Heart right ventricle (tissue), 16 donors: Measurements from ENCODE around the gene NMRK2. TPM values are rescaled to one million over a fixed set of nuclear protein-coding genes. Genes with fewer than 3 reads are reported as not detected.

Experiments
- ATAC-seq, 8 donors: fragments of 200-7000 bp; cut with Tn5 transposase; one replicate each; pipeline ENCODE4 v1.9.1; 2020; ENCODE audit warnings: mild to moderate bottlenecking in 8 of 8, moderate library complexity in 8 of 8, moderate number of reproducible peaks in 1 of 8
- DNase-seq, 2 donors: peaks; one replicate each; pipeline ENCODE4 v3.0.0-alpha.2; 2020
- H3K27ac ChIP-seq, 10 donors: fragments of 200-600 bp; sonication (generic) in 2 of 10; one replicate each; pipeline versions ENCODE4 v1.5.0 to v1.8.0; 2020 to 2022; ENCODE audit warnings: mild to moderate bottlenecking in 3 of 10
- H3K27me3 ChIP-seq, 7 donors: fragments of 200-600 bp; one replicate each; pipeline ENCODE4 v1.8.0; 2021 to 2022; ENCODE audit warnings: mild to moderate bottlenecking in 2 of 7
- H3K36me3 ChIP-seq, 9 donors: fragments of 200-600 bp; sonication (generic) in 1 of 9; one replicate each; pipeline versions ENCODE4 v1.5.0 to v1.8.0; 2020 to 2022; ENCODE audit warnings: mild to moderate bottlenecking in 2 of 9
- H3K4me1 ChIP-seq, 9 donors: fragments of 200-600 bp; sonication (generic) in 1 of 9; one replicate each; pipeline versions ENCODE4 v1.5.0 to v1.8.0; 2020 to 2022; ENCODE audit warnings: mild to moderate bottlenecking in 4 of 9
- H3K4me3 ChIP-seq, 10 donors: fragments of 200-600 bp; sonication (generic) in 2 of 10; one replicate each; pipeline versions ENCODE4 v1.5.0 to v1.8.0; 2020 to 2022; ENCODE audit warnings: mild to moderate bottlenecking in 7 of 10, moderate library complexity in 2 of 10
- H3K9me3 ChIP-seq, 11 donors: fragments of 200-600 bp in 10 of 11; sonication (generic) in 2 of 11; one replicate each; pipeline versions ENCODE4 v1.5.0 to v1.8.0; 2013 to 2022; ENCODE audit warnings: mild to moderate bottlenecking in 2 of 11, control low read depth in 1 of 11, moderate library complexity in 1 of 11
- WGBS, 2 donors: extraction: QIAGEN DNeasy Blood & Tissue Kit; methylation state at CpG; one replicate each; pipeline ENCODE4 v1.1.7; 2013; ENCODE audit warnings: inconsistent platforms in 1 of 2; 5-methylcytosine and 5-hydroxymethylcytosine counted together
- intact Hi-C, 10 donors: fragments of 100-400 bp; cut with DNase I; formaldehyde crosslinking; loops; one replicate each; pipeline versions ENCODE4 v1.11.1 to v1.14.2; 2022
- polyA plus RNA-seq, 2 donors: library from polyadenylated mRNA; stranded (reverse); fragments of 200-250 nt; gene quantifications; one replicate each; pipeline ENCODE4 v1.2.3, GENCODE V29; 2013
- total RNA-seq, 10 donors: library from RNA; stranded (reverse); fragmentation: NEBNext Ultra II Directional in 3 of 10; extraction: Animal tissue kit (Norgen Biotek cat#: 25700) in 3 of 10; gene quantifications; one replicate each; pipeline versions ENCODE4 v1.2.1 to v1.2.4, GENCODE V29; 2021 to 2023
- TF ChIP-seq, protein P1 (sequence below), 9 donors: fragments of 200-600 bp; sonication (generic) in 2 of 9; IDR thresholded peaks; one replicate each; pipeline versions ENCODE4 v1.5.0 to v1.8.0; 2021 to 2022; ENCODE audit warnings: antibody characterized with exemption in 9 of 9, mild to moderate bottlenecking in 5 of 9, moderate library complexity in 1 of 9
- donor health status: Arrhythmogenic right ventricular cardiomyopathy.
- donor health status: ischemic (EF 13 %, LVEDD 7.1; RV severe dilation, severe dysfunction).
- donor health status: healthy with polysubstance abuse.
- donor health status: DM: no; HTN: yes; CAD: no.
- donor health status: DM: no; HTN: no; CAD: no.
- donor health status: ischemic (EF 25% LVEDD 6.9; RV normal size, moderate dysfunction).
- donor health status: ischemic (EF 25% LVEDD 5.7; RV mildly dilated, moderate dysfunction).
- donor health status: healthy.
- donor health status: DM: yes; HTN: yes; CAD: no.
- donor health status: Ischemic cardiomyopathy.
- donor health status: ischemic (EF 35%, LVEDD 5.7; RV mildly dilated, moderate dysfunction).
- donor health status: nonischemic (EF 11% LVEDD 7.7; RV severe dilation, severe dysfunction).
- donor health status: DM: yes; HTN: yes; CAD: no.
- donor health status: PGD.
- donor health status: ischemic (EF 29% LVEDD 5.4; RV normal size, mild dysfunction).
- donor health status: nonischemic (EF 23%, LVEDD 6.1; RV moderate dilation, normal function).

Gene NMRK2
- total and polyA plus RNA-seq, 12 donors, result 241 to 2,570 (median 741) TPM

DNA sequence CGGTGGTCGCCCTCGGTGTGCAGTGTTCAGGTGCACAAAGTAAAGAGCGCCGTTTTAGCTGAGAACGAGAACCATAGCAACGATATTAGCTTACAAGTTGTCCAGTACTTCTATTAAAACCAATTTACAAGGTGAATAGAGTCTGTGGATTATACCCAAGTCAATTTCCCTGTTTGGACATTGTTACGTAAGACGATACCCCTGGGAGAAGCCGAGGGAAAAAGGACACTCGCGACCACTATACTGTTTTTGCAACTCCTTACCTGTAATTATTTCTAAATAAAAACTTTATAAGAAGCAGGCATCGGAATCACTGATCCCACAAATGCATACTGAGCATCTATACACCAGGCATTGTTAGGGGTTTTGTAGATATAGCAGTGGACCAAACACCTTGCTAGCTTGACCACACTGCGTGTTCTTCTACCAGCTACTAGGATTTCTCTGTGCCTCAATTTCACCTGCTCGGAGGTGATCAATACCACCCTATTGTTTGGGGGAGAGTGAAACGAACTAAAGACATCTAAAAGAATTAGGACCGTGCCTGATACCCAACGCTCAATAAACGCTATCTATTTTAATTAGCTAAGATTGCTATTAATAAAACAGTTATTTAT lies 52.9 kb downstream of the NMRK2 start:
- intact Hi-C loops, result loop anchor here (1.0 to 10.0 kb wide), 14 partner anchors 15 to 223 kb away; partner anchors contain the start of genes DAPK3 (in 3 of the 10), MRPL54 (in 2 of the 10), ANKRD24 (in 1 of the 10) and APBA3 (in 1 of the 10)
- H3K4me1 ChIP-seq, result peaks cover 6 to 62% (median 45%) of the 10 kb centered on the region in 9 donors
- H3K27me3 ChIP-seq, result no peaks in the 10 kb centered on the region
- no peak for DNase-seq
- ATAC-seq, result peak in 1 of 8 donors; percentile 1
- peak overlapping the region in 9 of 10 donors; percentile 89 to 100 (median 96) for H3K27ac ChIP-seq
- 3% methylated on average over 19 of the region's 19 CpGs for WGBS, 2 donors
- peak overlapping the region; percentile 85 to 100 (median 94) for H3K4me3 ChIP-seq
- peaks cover 18 to 37% (median 34%) of the 10 kb centered on the region in 9 donors for H3K36me3 ChIP-seq
- TF ChIP-seq, protein P1, sequence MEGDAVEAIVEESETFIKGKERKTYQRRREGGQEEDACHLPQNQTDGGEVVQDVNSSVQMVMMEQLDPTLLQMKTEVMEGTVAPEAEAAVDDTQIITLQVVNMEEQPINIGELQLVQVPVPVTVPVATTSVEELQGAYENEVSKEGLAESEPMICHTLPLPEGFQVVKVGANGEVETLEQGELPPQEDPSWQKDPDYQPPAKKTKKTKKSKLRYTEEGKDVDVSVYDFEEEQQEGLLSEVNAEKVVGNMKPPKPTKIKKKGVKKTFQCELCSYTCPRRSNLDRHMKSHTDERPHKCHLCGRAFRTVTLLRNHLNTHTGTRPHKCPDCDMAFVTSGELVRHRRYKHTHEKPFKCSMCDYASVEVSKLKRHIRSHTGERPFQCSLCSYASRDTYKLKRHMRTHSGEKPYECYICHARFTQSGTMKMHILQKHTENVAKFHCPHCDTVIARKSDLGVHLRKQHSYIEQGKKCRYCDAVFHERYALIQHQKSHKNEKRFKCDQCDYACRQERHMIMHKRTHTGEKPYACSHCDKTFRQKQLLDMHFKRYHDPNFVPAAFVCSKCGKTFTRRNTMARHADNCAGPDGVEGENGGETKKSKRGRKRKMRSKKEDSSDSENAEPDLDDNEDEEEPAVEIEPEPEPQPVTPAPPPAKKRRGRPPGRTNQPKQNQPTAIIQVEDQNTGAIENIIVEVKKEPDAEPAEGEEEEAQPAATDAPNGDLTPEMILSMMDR (IDR thresholded peaks at IDR 0.05), result no peak
- H3K9me3 ChIP-seq, result no peaks in the 10 kb centered on the region

DNA sequence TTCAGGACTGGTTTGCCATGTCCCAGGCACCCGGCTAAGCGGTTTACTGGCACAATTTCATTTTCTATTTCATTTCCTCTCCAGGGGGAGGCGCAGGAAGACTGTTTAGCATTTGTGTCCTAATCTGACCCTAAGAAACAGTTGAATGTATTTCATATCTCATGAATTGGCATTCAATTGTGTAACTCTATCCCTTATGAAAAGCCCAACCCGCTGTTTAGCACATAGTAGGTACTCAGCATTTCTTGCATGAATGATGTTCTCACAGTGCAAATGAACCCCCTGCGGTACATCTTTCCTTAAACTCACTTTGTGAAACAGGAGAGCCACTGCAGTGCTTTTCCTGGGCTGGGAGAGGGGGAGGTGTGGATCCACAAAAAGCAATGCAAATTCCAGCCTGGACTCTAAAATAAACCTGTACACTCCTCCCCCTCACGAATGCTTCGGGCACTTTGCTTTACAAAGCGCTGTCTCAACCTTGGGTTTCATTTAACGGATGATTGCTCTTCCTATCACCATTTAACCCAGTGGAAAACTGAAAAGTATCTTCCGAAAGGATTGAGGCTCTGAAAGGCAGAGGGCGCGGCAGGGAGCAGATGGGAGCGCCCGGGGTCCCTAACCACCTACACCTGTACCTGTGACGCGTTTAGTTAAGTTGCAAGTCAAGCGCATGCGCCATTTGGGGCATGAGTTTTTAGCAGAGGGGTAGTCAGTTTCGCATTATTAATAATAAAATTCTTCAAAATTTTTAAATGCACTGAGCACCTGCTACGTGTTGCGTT lies 53.6 kb downstream of the NMRK2 start:
- intact Hi-C loops, result loop anchor here (1.0 to 10.0 kb wide), 12 partner anchors 76 to 224 kb away; partner anchors contain the start of genes MRPL54 (in 2 of the 10), ANKRD24 (in 1 of the 10), APBA3 (in 1 of the 10) and MAP2K2 (in 1 of the 10)
- Histone ChIP-seq H3K9me3 (no peaks in the 10 kb centered on the region), H3K4me1 (peaks cover 6 to 56% (median 45%) of the 10 kb centered on the region in 9 donors), H3K27ac (peak overlapping the region in 9 of 10 donors; percentile 89 to 100 (median 96)), H3K4me3 (peak overlapping the region in 9 of 10 donors; percentile 85 to 100 (median 94)), H3K36me3 (peaks cover 12 to 30% (median 27%) of the 10 kb centered on the region in 9 donors), H3K27me3 (no peaks in the 10 kb centered on the region)
- WGBS, 2 donors, result 3% methylated on average over 21 of the region's 21 CpGs
- TF ChIP-seq, protein P1 (IDR thresholded peaks at IDR 0.05), result peak; percentile 42 to 78 (median 69)
- peak; percentile 19 to 76 (median 62) for ATAC-seq
- DNase-seq, result peak in 1 of 2 donors; percentile 72

- Histone ChIP-seq H3K27me3 (no peaks in the 10 kb centered on the region), H3K36me3 (peaks cover 4 to 16% (median 14%) of the 10 kb centered on the region in 9 donors), H3K9me3 (no peaks in the 10 kb centered on the region), H3K27ac (peak overlapping the region in 6 of 10 donors; percentile 34 to 100 (median 94)), H3K4me3 (peak overlapping the region in 6 of 10 donors; percentile 5 to 100 (median 89)), H3K4me1 (peaks cover 6 to 46% (median 40%) of the 10 kb centered on the region in 9 donors)
- WGBS, 2 donors, result 10% methylated on average over 30 of the region's 30 CpGs
- DNase-seq (peak; percentile 85 to 91), ATAC-seq (peak in 6 of 8 donors; percentile 2 to 36 (median 14))
- intact Hi-C loops, result loop anchor here (2.0 to 10.0 kb wide), 11 partner anchors 75 to 225 kb away; partner anchors contain the start of genes MRPL54 (in 2 of the 10), ANKRD24 (in 1 of the 10), APBA3 (in 1 of the 10) and MAP2K2 (in 1 of the 10)
- TF ChIP-seq, protein P1 (IDR thresholded peaks at IDR 0.05), result peak; percentile 84 to 94 (median 90)
Measured at GRCh38 chr19:3987619-3988371, 54.9 kb downstream of the NMRK2 start.
